Mucosa of descending colon (tissue), 3 donors: ENCODE measurements around the gene CDKN2B-AS1. TPM values are rescaled to one million over a fixed set of nuclear protein-coding genes. Genes with fewer than 3 reads are reported as not detected.

Source experiments
- ATAC-seq: fragments of 200-7000 bp; cut with Tn5 transposase; one replicate; pipeline ENCODE4 v1.9.1; 2020; ENCODE audit warnings: mild to moderate bottlenecking, moderate library complexity
- DNase-seq, 3 donors: peaks; one replicate each; pipeline ENCODE4 v3.0.0-alpha.2; 2020
- H3K36me3 ChIP-seq: fragments of 200-600 bp; one replicate; pipeline ENCODE4 v1.8.0; 2021; ENCODE audit warnings: low read depth, mild to moderate bottlenecking
- H3K4me1 ChIP-seq: fragments of 200-600 bp; one replicate; pipeline ENCODE4 v1.8.0; 2021; ENCODE audit warnings: low read depth, mild to moderate bottlenecking
- H3K4me3 ChIP-seq: fragments of 200-600 bp; one replicate; pipeline ENCODE4 v1.8.0; 2021; ENCODE audit warnings: mild to moderate bottlenecking
- H3K9me3 ChIP-seq: fragments of 200-600 bp; one replicate; pipeline ENCODE4 v1.8.0; 2021; ENCODE audit warnings: mild to moderate bottlenecking
- CTCF ChIP-seq: fragments of 200-600 bp; IDR thresholded peaks from one replicate; pipeline ENCODE4 v1.8.0; 2022; ENCODE audit warnings: antibody characterized with exemption, mild to moderate bottlenecking
- intact Hi-C, 2 donors: fragments of 100-400 bp; cut with DNase I in 1 of 2; cut with micrococcal nuclease in 1 of 2; formaldehyde crosslinking; loops; one replicate each; pipeline versions ENCODE4 v1.11.0 to v1.11.1; 2022; cut with DNase I, micrococcal nuclease
- total RNA-seq, 3 donors: library from RNA; stranded (reverse); fragmentation: NEBNext Ultra II Directional in 2 of 3; extraction: Animal tissue kit (Norgen Biotek cat#: 25700) in 2 of 3; gene quantifications; one replicate each; pipeline versions ENCODE4 v1.2.1 to v1.2.4, GENCODE V29; 2021 to 2023
- donor health status: DM: no; HTN: no; CAD: no; lungs with moderate emphysema.
- donor health status: DM: no; HTN: no; CAD: no.
- donor health status: DM: no; HTN: yes; CAD: no.

CDKN2B-AS1 gene
- total RNA-seq, 3 donors from 2014 or later: 48.3 to 134 (median 78.7) TPM

GRCh38 chr9:22146604-22147003 is 152.0 kb downstream of the CDKN2B-AS1 start:
- intact Hi-C loops: no loop called here
- Histone ChIP-seq H3K4me1 (no peaks in the 10 kb centered on the region), H3K9me3 (no peaks in the 10 kb centered on the region), H3K36me3 (no peaks in the 10 kb centered on the region), H3K4me3 (no peak overlapping the region)
- DNase-seq (no peak), ATAC-seq (no peak)
- TF ChIP-seq CTCF: no peak

GRCh38 chr9:22147813-22148527 is 153.4 kb downstream of the CDKN2B-AS1 start:
- Histone ChIP-seq H3K9me3 (no peaks in the 10 kb centered on the region), H3K4me3 (no peak overlapping the region), H3K36me3 (no peaks in the 10 kb centered on the region), H3K4me1 (no peaks in the 10 kb centered on the region)
- intact Hi-C loops: no loop called here
- DNase-seq (no peak), ATAC-seq (peak; percentile 38)
- no peak for TF ChIP-seq CTCF

GRCh38 chr9:22148528-22148875 is 153.9 kb downstream of the CDKN2B-AS1 start:
- H3K9me3 ChIP-seq: no peaks in the 10 kb centered on the region
- ATAC-seq (no peak), DNase-seq (no peak)
- TF ChIP-seq CTCF: no peak
- H3K4me1 ChIP-seq: no peaks in the 10 kb centered on the region
- intact Hi-C loops: no loop called here
- no peaks in the 10 kb centered on the region for H3K36me3 ChIP-seq
- H3K4me3 ChIP-seq: no peak overlapping the region

GRCh38 chr9:22148876-22149637 is 154.5 kb downstream of the CDKN2B-AS1 start:
- ATAC-seq (no peak), DNase-seq (no peak)
- intact Hi-C loops: no loop called here
- TF ChIP-seq CTCF: no peak
- Histone ChIP-seq H3K4me1 (no peaks in the 10 kb centered on the region), H3K9me3 (no peaks in the 10 kb centered on the region), H3K4me3 (no peak overlapping the region), H3K36me3 (no peaks in the 10 kb centered on the region)

GRCh38 chr9:22154064-22154463 is 159.5 kb downstream of the CDKN2B-AS1 start:
- Histone ChIP-seq H3K9me3 (no peaks in the 10 kb centered on the region), H3K4me1 (peaks cover 6% of the 10 kb centered on the region), H3K4me3 (no peak overlapping the region), H3K36me3 (no peaks in the 10 kb centered on the region)
- intact Hi-C loops: no loop called here
- no peak for TF ChIP-seq CTCF
- DNase-seq (no peak), ATAC-seq (no peak)
